ENCODE measurements around the gene SYNRG.
"Not testable (repeated sequence)": the region's sequence is repeated elsewhere in the genome, so short reads cannot be mapped to it uniquely, and the experiment has no call there.

SYNRG gene

GRCh38 chr17:37609170-37610040, at the start of gene SYNRG:
Gene SYNRG (minus strand): TSS chr17:37609418. CDS start chr17:37609355, 63 bp downstream.
- peak; percentile 66 to 99 (median 95) for DNase-seq

- no peak for DNase-seq
Measured at GRCh38 chr17:37657202-37657601, 48.0 kb upstream of the SYNRG start.

- no peak for DNase-seq
Measured at GRCh38 chr17:37651849-37652248, 42.6 kb upstream of the SYNRG start.

GRCh38 chr17:37650419-37651003, 41.3 kb upstream of the SYNRG start:
- DNase-seq, result peak in 2 of 14 donors; percentile 1 to 7

- DNase-seq, result no peak
Measured at GRCh38 chr17:37648555-37648954, 39.3 kb upstream of the SYNRG start.

- no peak for DNase-seq
Measured at GRCh38 chr17:37647856-37648255, 38.6 kb upstream of the SYNRG start.

GRCh38 chr17:37643869-37644268, 34.7 kb upstream of the SYNRG start:
- peak in 1 of 14 donors; percentile 11 for DNase-seq

- peak; percentile 9 to 87 (median 78) for DNase-seq
Measured at GRCh38 chr17:37643118-37643766, 34.0 kb upstream of the SYNRG start, which contains the start of gene DDX52. Gene DDX52 (minus strand): TSS chr17:37643446. CDS start chr17:37643420, 26 bp downstream.

GRCh38 chr17:37642681-37643080, 33.5 kb upstream of the SYNRG start:
- peak in 1 of 14 donors; percentile 22 for DNase-seq

- no peak for DNase-seq
Measured at GRCh38 chr17:37640015-37640414, 30.8 kb upstream of the SYNRG start.

- no peak for DNase-seq
Measured at GRCh38 chr17:37637956-37638355, 28.7 kb upstream of the SYNRG start.

GRCh38 chr17:37616430-37616829, 7.2 kb upstream of the SYNRG start:
- DNase-seq, result not testable (repeated sequence)

GRCh38 chr17:37614823-37615222, 5.6 kb upstream of the SYNRG start:
- no peak for DNase-seq

- no peak for DNase-seq
Measured at GRCh38 chr17:37614391-37614790, 5.2 kb upstream of the SYNRG start.

- peak in 1 of 14 donors; percentile 0 for DNase-seq
Measured at GRCh38 chr17:37610971-37611370, 1.8 kb upstream of the SYNRG start.

GRCh38 chr17:37610041-37610420, 813 bp upstream of the SYNRG start:
- DNase-seq, result not testable (repeated sequence)

- DNase-seq, result peak in 8 of 14 donors; percentile 18 to 76 (median 42)
Measured at GRCh38 chr17:37608351-37609169, 658 bp downstream of the SYNRG start.

GRCh38 chr17:37607637-37608331, 1.4 kb downstream of the SYNRG start:
- DNase-seq, result no peak

- DNase-seq, result no peak
Measured at GRCh38 chr17:37605813-37606505, 3.3 kb downstream of the SYNRG start.

GRCh38 chr17:37605081-37605480, 4.1 kb downstream of the SYNRG start:
- DNase-seq, result no peak

- no peak for DNase-seq
Measured at GRCh38 chr17:37604556-37604955, 4.7 kb downstream of the SYNRG start.

Data from C1 segment of cervical spinal cord (tissue), 14 donors.